Occipital lobe (tissue), 2 donors: ENCODE data around the gene HAVCR1. TPM values are rescaled to one million over a fixed set of nuclear protein-coding genes. Genes with fewer than 3 reads are reported as not detected.

ENCODE experiments used
- DNase-seq: peaks from one replicate; lab custom pipeline; 2025; lab: John Stamatoyannopoulos, UW
- total RNA-seq: library from RNA; depleted of rRNA; stranded (reverse); fragments of >200 nt; gene quantifications from one replicate; pipeline ENCODE4 v1.2.3, GENCODE V29; 2014

HAVCR1 gene
- total RNA-seq, 1 donor from 2014 or later: 0.31 TPM

GRCh38 chr5:157004893-157005551 lies 53.9 kb downstream of the HAVCR1 start:
- DNase-seq: no peak

- DNase-seq: no peak
These were observed 67.2 kb downstream of the HAVCR1 start for GRCh38 chr5:156991714-156992113.

- no peak for DNase-seq
These were observed 74.9 kb downstream of the HAVCR1 start for GRCh38 chr5:156984064-156984463.

GRCh38 chr5:156981481-156981880 lies 77.4 kb downstream of the HAVCR1 start:
- DNase-seq: no peak

Other genes starting within 250 kb of the HAVCR1 start
- gene PPP1R2B, start 208.8 kb downstream of the HAVCR1 start, total RNA-seq: 0.16 TPM
- not detected for gene TIMD4, start 95.9 kb downstream of the HAVCR1 start, total RNA-seq
- gene HAVCR2, start 49.9 kb upstream of the HAVCR1 start, total RNA-seq: 7.0 TPM
- 36.3 TPM for gene MED7, start 83.7 kb upstream of the HAVCR1 start, total RNA-seq
- gene GARIN3, start 107.1 kb upstream of the HAVCR1 start, total RNA-seq: not detected
- gene ITK, start 121.7 kb upstream of the HAVCR1 start, total RNA-seq: 0.16 TPM
- gene CYFIP2, start 207.0 kb upstream of the HAVCR1 start, total RNA-seq: 84.7 TPM